H1 (cell line): ENCODE data around the gene RMND1. TPM values are rescaled to one million over a fixed set of nuclear protein-coding genes. Genes with fewer than 3 reads are reported as not detected.

Experiments used
- ATF3 ChIP-seq: IDR thresholded peaks from 2 replicates; pipeline ENCODE4 v1.6.1; 2011; ENCODE audit warnings: low read depth, mild to moderate bottlenecking, low read length; ENCODE audit not compliant: insufficient read depth
- GTF2F1 ChIP-seq: IDR thresholded peaks from 2 replicates; pipeline ENCODE4 v1.6.1; 2012; ENCODE audit warnings: low read depth, low read length, improper control_type of control experiment, borderline replicate concordance
- PHF8 ChIP-seq: fragments of 200-600 bp; sonication (generic); conservative IDR thresholded peaks from 2 replicates; pipeline ENCODE4 v1.7.1; 2012; ENCODE audit warnings: low read depth, mild to moderate bottlenecking, inconsistent platforms, low read length, moderate library complexity
- polyA plus RNA-seq, 7 experiments: library from polyadenylated mRNA; depleted of rRNA in 3 of 7; stranded (reverse) in 5 of 7; unstranded in 2 of 7; fragments of >200 nt in 5 of 7; fragments of 200-250 nt in 2 of 7; gene quantifications; 1 replicate in 5 of 7; 2 replicates in 1 of 7; 4 replicates in 1 of 7; pipeline versions ENCODE4 v1.2.1 to v1.2.3, GENCODE V29; 2011 to 2013; ENCODE audit warnings: missing spikeins in 2 of 7, mixed read lengths in 2 of 7
- total RNA-seq: library from RNA; stranded (reverse); fragmentation: NEBNext Ultra II Directional; extraction: Animal tissue kit (Norgen Biotek cat#: 25700); gene quantifications from 2 replicates; pipeline ENCODE4 v1.2.1, GENCODE V29; 2021

Gene RMND1
- total and polyA plus RNA-seq, 2 of the 8 experiments (the other 6 are each of a cell fraction or from before 2014, with no cell fraction given) = 7.3 to 21.9 TPM

- no peak for TF ChIP-seq GTF2F1
- no peak for TF ChIP-seq ATF3
- no peak for TF ChIP-seq PHF8
These were observed 52.2 kb downstream of the RMND1 start (continued) for GRCh38 chr6:151399679-151400078.
